H1 (cell line): ENCODE measurements around the gene ACHE. TPM values are rescaled to one million over a fixed set of nuclear protein-coding genes. Genes with fewer than 3 reads are reported as not detected.
A peak's percentile ranks its signal among the peaks of the same experiment; 100 is the strongest.

ENCODE experiments used
- CTCF ChIA-PET: fragments of 300-600 bp; sonication (Branson Sonifier 250); formaldehyde crosslinking; loops from one replicate; lab custom pipeline; 2021; ENCODE audit not compliant: partially characterized antibody; lab: Charles Lee
- POLR2A ChIA-PET: fragments of 300-600 bp; sonication (Branson Sonifier 250); formaldehyde crosslinking; loops from one replicate; lab custom pipeline; 2021; ENCODE audit warnings: inconsistent platforms; ENCODE audit not compliant: partially characterized antibody; lab: Charles Lee
- DNase-seq, 2 experiments: peaks; one replicate each; pipeline versions ENCODE4 v3.0.0 to v3.0.0-alpha.2; 2010 to 2022; ENCODE audit warnings: low spot score in 2 of 2, low read depth in 1 of 2, mixed read lengths in 1 of 2
- FAIRE-seq: peaks from 2 replicates; lab custom pipeline; 2011; peaks lifted over from hg19 to GRCh38; lab: Jason Lieb, UNC
- H2AFZ ChIP-seq: 2 replicates; pipeline ENCODE4 v1.8.1; 2012; ENCODE audit warnings: low read length, inconsistent platforms
- H2AK5ac ChIP-seq: 2 replicates; pipeline ENCODE4 v1.6.1; 2013; ENCODE audit warnings: low read depth, low read length
- H2BK120ac ChIP-seq: replicated peaks from 2 replicates; pipeline ENCODE3; 2013; ENCODE audit warnings: low read depth, low read length, inconsistent platforms
- H2BK12ac ChIP-seq: 2 replicates; pipeline ENCODE4 v1.6.1; 2013; ENCODE audit warnings: low read depth, low read length
- H2BK15ac ChIP-seq: 2 replicates; pipeline ENCODE4 v1.6.1; 2013; ENCODE audit warnings: low read length
- H2BK20ac ChIP-seq: 2 replicates; pipeline ENCODE4 v1.6.1; 2013; ENCODE audit warnings: low read length
- H2BK5ac ChIP-seq: 2 replicates; pipeline ENCODE4 v1.6.1; 2013; ENCODE audit warnings: low read depth, low read length
- H3K14ac ChIP-seq: 2 replicates; pipeline ENCODE4 v1.6.1; 2013; ENCODE audit warnings: inconsistent platforms; ENCODE audit not compliant: insufficient read length
- H3K18ac ChIP-seq: 2 replicates; pipeline ENCODE4 v1.6.1; 2013; ENCODE audit warnings: low read length; ENCODE audit errors: extremely low read depth
- H3K23ac ChIP-seq: 2 replicates; pipeline ENCODE4 v1.6.1; 2013; ENCODE audit warnings: inconsistent platforms; ENCODE audit not compliant: insufficient read length
- H3K23me2 ChIP-seq: 2 replicates; pipeline ENCODE4 v1.6.1; 2013; ENCODE audit warnings: low read depth, low read length
- H3K27ac ChIP-seq: 2 replicates; pipeline ENCODE4 v1.6.1; 2011; ENCODE audit warnings: low read depth, low read length, inconsistent platforms
- H3K27me3 ChIP-seq, 4 experiments: replicated peaks in 1 of 4; 1 replicate in 1 of 4; 2 replicates in 3 of 4; pipeline versions ENCODE4 v1.6.1 to v1.8.1; 2011 to 2013; ENCODE audit warnings: low read length in 3 of 4, mild to moderate bottlenecking in 3 of 4, inconsistent platforms in 2 of 4, mixed read lengths in 2 of 4, moderate library complexity in 1 of 4; ENCODE audit not compliant: control insufficient read depth in 3 of 4, insufficient read depth in 3 of 4; ENCODE audit errors: extremely low read depth in 1 of 4
- H3K36me3 ChIP-seq, 4 experiments: 2 replicates each; pipeline versions ENCODE4 v1.6.1 to v1.8.1; 2011 to 2013; ENCODE audit warnings: mild to moderate bottlenecking in 4 of 4, low read length in 3 of 4, moderate library complexity in 2 of 4, control low read depth in 1 of 4, inconsistent platforms in 1 of 4; ENCODE audit not compliant: insufficient read depth in 4 of 4, control insufficient read depth in 2 of 4
- H3K4ac ChIP-seq: replicated peaks from 2 replicates; pipeline ENCODE3; 2013; ENCODE audit warnings: low read length, low read depth, mixed read lengths, inconsistent platforms; ENCODE audit not compliant: insufficient read length
- H3K4me1 ChIP-seq, 4 experiments: replicated peaks in 1 of 4; 1 replicate in 1 of 4; 2 replicates in 3 of 4; pipeline versions ENCODE4 v1.6.1 to v1.8.1; 2011 to 2013; ENCODE audit warnings: low read length in 3 of 4, inconsistent platforms in 2 of 4, mixed read lengths in 1 of 4; ENCODE audit not compliant: insufficient read depth in 4 of 4, control insufficient read depth in 3 of 4
- H3K4me2 ChIP-seq, 2 experiments: 2 replicates each; pipeline versions ENCODE4 v1.6.1 to v1.8.1; 2011 to 2013; ENCODE audit warnings: low read depth in 2 of 2, low read length in 2 of 2, control low read depth in 1 of 2, inconsistent platforms in 1 of 2, mild to moderate bottlenecking in 1 of 2; ENCODE audit not compliant: insufficient read depth in 1 of 2
- H3K4me3 ChIP-seq, 4 experiments: fragments of 200-600, 300-600 bp in 1 of 4; sonication (generic), shearing (Covaris generic), sonication (Bioruptor Twin) in 1 of 4; 2 replicates each; pipeline versions ENCODE4 v1.5.1 to v1.8.1; 2011 to 2016; ENCODE audit warnings: low read length in 4 of 4, low read depth in 3 of 4, control low read depth in 2 of 4, inconsistent platforms in 2 of 4, mild to moderate bottlenecking in 2 of 4, mixed read lengths in 1 of 4, moderate library complexity in 1 of 4; ENCODE audit not compliant: insufficient read depth in 2 of 4; ENCODE audit errors: extremely low read depth in 1 of 4
- H3K56ac ChIP-seq: replicated peaks from 2 replicates; pipeline ENCODE3; 2013; ENCODE audit warnings: low read depth, mild to moderate bottlenecking, mixed read lengths, low read length, inconsistent platforms; ENCODE audit not compliant: insufficient read length
- H3K79me1 ChIP-seq: 2 replicates; pipeline ENCODE4 v1.6.1; 2013; ENCODE audit warnings: low read depth, low read length, control low read depth
- H3K79me2 ChIP-seq, 2 experiments: 2 replicates each; pipeline versions ENCODE4 v1.6.1 to v1.8.1; 2012 to 2013; ENCODE audit warnings: low read length in 2 of 2, mild to moderate bottlenecking in 2 of 2, inconsistent platforms in 1 of 2; ENCODE audit not compliant: insufficient read depth in 2 of 2, control insufficient read depth in 1 of 2
- H3K9ac ChIP-seq, 4 experiments: replicated peaks in 1 of 4; 1 replicate in 1 of 4; 2 replicates in 3 of 4; pipeline versions ENCODE4 v1.6.1 to v1.8.1; 2011 to 2013; ENCODE audit warnings: low read depth in 3 of 4, low read length in 3 of 4, control low read depth in 2 of 4, mild to moderate bottlenecking in 2 of 4, moderate library complexity in 2 of 4, inconsistent platforms in 1 of 4; ENCODE audit errors: extremely low read depth in 1 of 4
- H3K9me3 ChIP-seq, 2 experiments: 2 replicates each; pipeline versions ENCODE4 v1.6.1 to v1.8.1; 2012 to 2013; ENCODE audit warnings: mild to moderate bottlenecking in 2 of 2, moderate library complexity in 2 of 2, control low read depth in 1 of 2, inconsistent platforms in 1 of 2, low read depth in 1 of 2, low read length in 1 of 2, mixed read lengths in 1 of 2; ENCODE audit not compliant: insufficient read depth in 2 of 2
- H4K20me1 ChIP-seq, 2 experiments: replicated peaks in 1 of 2; 2 replicates each; pipeline versions ENCODE3 to v1.8.1; 2011 to 2013; ENCODE audit warnings: inconsistent platforms in 2 of 2, low read length in 2 of 2, mild to moderate bottlenecking in 1 of 2; ENCODE audit not compliant: insufficient read depth in 2 of 2, control insufficient read depth in 1 of 2
- H4K5ac ChIP-seq: 2 replicates; pipeline ENCODE4 v1.6.1; 2013; ENCODE audit warnings: low read length, low read depth, mixed read lengths, inconsistent platforms; ENCODE audit not compliant: insufficient read length
- H4K8ac ChIP-seq: 2 replicates; pipeline ENCODE4 v1.8.0; 2013; ENCODE audit warnings: mild to moderate bottlenecking, moderate library complexity, low read length, inconsistent platforms; ENCODE audit not compliant: insufficient read depth; ENCODE audit errors: extremely low read depth
- H4K91ac ChIP-seq: replicated peaks from 2 replicates; pipeline ENCODE3; 2013; ENCODE audit warnings: low read length, mixed read lengths, inconsistent platforms; ENCODE audit not compliant: insufficient read length
- GABPA ChIP-seq: IDR thresholded peaks from 2 replicates; pipeline ENCODE4 v1.6.1; 2011; ENCODE audit warnings: mild to moderate bottlenecking, low read length, moderate library complexity, borderline replicate concordance; ENCODE audit not compliant: insufficient read depth
- SRF ChIP-seq: IDR thresholded peaks from 2 replicates; pipeline ENCODE4 v1.6.1; 2011; ENCODE audit warnings: mild to moderate bottlenecking, low read depth, low read length, moderate library complexity
- TAF7 ChIP-seq: optimal IDR thresholded peaks from 2 replicates; pipeline ENCODE3; 2011; ENCODE audit warnings: low read depth, mild to moderate bottlenecking, inconsistent platforms, low read length, moderate library complexity, borderline replicate concordance
- WGBS, 2 experiments: shearing (Covaris generic) in 1 of 2; methylation state at CpG; one replicate each; pipeline versions ENCODE4 v1.1.6 to v1.1.7; 2013 to 2015; ENCODE audit warnings: low lambda C conversion rate in 2 of 2, mixed read lengths in 2 of 2, inconsistent platforms in 1 of 2, low coverage in 1 of 2, missing lambda C conversion rate in 1 of 2; ENCODE audit not compliant: insufficient replicate concordance in 2 of 2, insufficient coverage in 1 of 2, insufficient read length in 1 of 2; ENCODE audit errors: extremely low coverage in 1 of 2, missing lambda C conversion rate in 1 of 2; 5-methylcytosine and 5-hydroxymethylcytosine counted together
- polyA plus RNA-seq, 7 experiments: library from polyadenylated mRNA; depleted of rRNA in 3 of 7; stranded (reverse) in 5 of 7; unstranded in 2 of 7; fragments of >200 nt in 5 of 7; fragments of 200-250 nt in 2 of 7; gene quantifications; 1 replicate in 5 of 7; 2 replicates in 1 of 7; 4 replicates in 1 of 7; pipeline versions ENCODE4 v1.2.1 to v1.2.3, GENCODE V29; 2011 to 2013; ENCODE audit warnings: missing spikeins in 2 of 7, mixed read lengths in 2 of 7
- total RNA-seq: library from RNA; stranded (reverse); fragmentation: NEBNext Ultra II Directional; extraction: Animal tissue kit (Norgen Biotek cat#: 25700); gene quantifications from 2 replicates; pipeline ENCODE4 v1.2.1, GENCODE V29; 2021
- TF ChIP-seq, protein P1 (sequence below): IDR thresholded peaks from 2 replicates; pipeline ENCODE4 v1.6.1; 2012; ENCODE audit warnings: inconsistent platforms

The ACHE gene
- total and polyA plus RNA-seq, 2 of the 8 experiments (the other 6 are each of a cell fraction or from before 2014, with no cell fraction given), result 1.4 to 4.3 TPM

DNA sequence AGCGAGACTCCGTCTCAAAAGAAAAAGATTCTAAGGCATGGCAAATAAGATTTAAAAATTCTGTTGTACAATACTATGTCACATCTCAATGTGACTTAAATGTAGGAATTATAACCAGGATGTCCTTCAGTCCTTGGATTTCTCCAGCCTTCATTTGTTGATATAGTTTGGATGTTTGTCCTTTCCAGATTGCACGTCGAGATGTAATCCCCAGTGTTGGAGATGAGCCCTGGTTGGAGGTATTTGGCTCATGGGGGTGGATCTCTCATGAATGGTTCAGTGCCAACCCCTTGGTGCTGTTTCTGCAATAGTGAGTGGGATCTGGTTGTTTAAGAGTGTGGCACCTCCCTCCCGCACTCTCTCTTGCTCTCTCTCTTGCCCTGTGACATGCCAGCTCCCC lies 12.8 kb upstream of the ACHE start:
- H3K79me2 ChIP-seq, result no peaks in the 10 kb centered on the region
- TF ChIP-seq TAF7 (no peak), GABPA (no peak), SRF (no peak)
- TF ChIP-seq, protein P1, sequence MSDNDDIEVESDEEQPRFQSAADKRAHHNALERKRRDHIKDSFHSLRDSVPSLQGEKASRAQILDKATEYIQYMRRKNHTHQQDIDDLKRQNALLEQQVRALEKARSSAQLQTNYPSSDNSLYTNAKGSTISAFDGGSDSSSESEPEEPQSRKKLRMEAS, result no peak
- H3K9me3 ChIP-seq, result no peaks in the 10 kb centered on the region
- no peak overlapping the region for H2BK15ac ChIP-seq
- H3K27ac ChIP-seq, result no peak overlapping the region
- no peak overlapping the region for H2BK120ac ChIP-seq
- no peak for DNase-seq
- H3K23me2 ChIP-seq, result no peaks in the 10 kb centered on the region
- WGBS, 2 experiments, result 97% methylated on average over 5 of the region's 5 CpGs; no CpG with 5 or more reads in 1 of the 2 experiments
- H3K36me3 ChIP-seq, result no peaks in the 10 kb centered on the region
- H3K14ac ChIP-seq, result no peak overlapping the region
- H3K4me1 ChIP-seq, result no peaks in the 10 kb centered on the region
- H3K23ac ChIP-seq, result no peak overlapping the region
- H2AK5ac ChIP-seq, result no peak overlapping the region
- H4K5ac ChIP-seq, result no peak overlapping the region
- FAIRE-seq, result no peak
- no peak overlapping the region for H4K91ac ChIP-seq
- 0 out of 2 replicates have a peak overlapping the region, but pooled peaks have one; percentile 17 for H2BK12ac ChIP-seq
- H2BK20ac ChIP-seq, result no peak overlapping the region
- no peaks in the 10 kb centered on the region for H4K20me1 ChIP-seq
- H2AFZ ChIP-seq, result no peak overlapping the region
- H4K8ac ChIP-seq, result no peak overlapping the region
- no peaks in the 10 kb centered on the region for H3K79me1 ChIP-seq
- H2BK5ac ChIP-seq, result no peak overlapping the region
- H3K27me3 ChIP-seq, result no peaks in the 10 kb centered on the region
- H3K56ac ChIP-seq, result no peak overlapping the region
- no peak overlapping the region for H3K9ac ChIP-seq
- H3K4ac ChIP-seq, result no peak overlapping the region
- no peak overlapping the region for H3K4me3 ChIP-seq
- no peak overlapping the region for H3K18ac ChIP-seq
- H3K4me2 ChIP-seq, result no peak overlapping the region
- CTCF ChIA-PET, result no interaction called here
- POLR2A ChIA-PET, result no interaction called here
